GM12873 (cell line): ENCODE measurements around the gene TSHZ1.

Source experiments
- CTCF ChIP-seq: IDR thresholded peaks from 2 replicates; pipeline ENCODE4 v1.5.1; 2012; ENCODE audit warnings: low read depth, mild to moderate bottlenecking, moderate library complexity, low read length, control low read depth; ENCODE audit not compliant: insufficient read depth; ENCODE audit errors: missing control alignments

The TSHZ1 gene

DNA sequence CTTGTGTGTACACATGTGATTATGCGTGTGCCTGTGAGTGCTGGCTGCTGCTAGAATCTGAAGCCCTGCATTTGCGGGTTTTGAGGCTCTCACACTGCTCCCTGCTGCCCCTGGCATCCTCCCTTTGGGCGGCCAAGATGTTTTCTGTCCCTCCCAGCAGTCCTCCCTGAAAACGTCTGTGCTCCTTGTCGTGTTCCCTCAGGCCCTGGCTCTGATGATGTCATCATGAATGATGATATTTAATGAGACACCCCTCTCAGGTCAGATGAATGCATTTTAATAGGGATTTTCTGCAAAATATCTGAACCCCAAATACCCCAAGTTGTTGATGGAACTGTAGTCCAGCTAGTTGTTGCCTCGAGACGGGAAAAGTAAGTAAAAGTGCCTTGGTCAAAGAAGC is 73.1 kb downstream of the TSHZ1 start:
- TF ChIP-seq CTCF = no peak

DNA sequence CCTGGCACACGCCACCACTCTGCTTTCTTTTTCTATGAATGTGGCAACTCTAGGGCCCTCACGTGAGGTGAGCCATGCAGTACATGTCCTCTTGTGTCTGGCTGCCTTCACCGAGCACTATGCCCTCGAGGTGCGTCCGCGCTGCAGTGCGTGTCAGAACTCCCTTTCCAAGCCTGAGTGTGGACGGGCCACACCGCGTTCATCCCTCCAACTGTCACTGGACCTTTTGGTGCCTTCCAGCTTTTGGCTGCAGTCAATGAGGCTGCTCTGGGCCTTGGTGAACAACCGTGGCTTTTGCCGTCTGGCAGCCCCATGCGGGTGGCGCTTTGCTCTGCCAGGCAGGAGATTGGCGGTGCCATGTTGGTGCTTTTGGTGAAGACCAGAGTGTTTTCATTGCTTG is 74.0 kb downstream of the TSHZ1 start:
- TF ChIP-seq CTCF = no peak

- TF ChIP-seq CTCF = no peak
Measured at GRCh38 chr18:75285876-75286275, 75.3 kb downstream of the TSHZ1 start.

DNA sequence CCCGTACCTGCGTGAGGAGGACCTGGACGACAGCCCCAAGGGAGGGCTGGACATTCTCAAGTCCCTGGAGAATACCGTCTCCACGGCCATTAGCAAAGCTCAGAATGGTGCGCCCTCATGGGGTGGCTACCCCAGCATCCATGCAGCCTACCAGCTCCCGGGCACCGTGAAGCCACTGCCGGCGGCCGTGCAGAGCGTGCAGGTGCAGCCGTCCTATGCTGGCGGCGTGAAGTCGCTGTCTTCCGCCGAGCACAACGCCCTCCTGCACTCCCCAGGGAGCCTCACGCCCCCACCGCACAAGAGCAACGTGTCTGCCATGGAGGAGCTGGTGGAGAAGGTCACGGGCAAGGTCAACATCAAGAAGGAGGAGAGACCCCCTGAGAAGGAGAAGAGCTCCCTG is 76.4 kb downstream of the TSHZ1 start:
- no peak for TF ChIP-seq CTCF

DNA sequence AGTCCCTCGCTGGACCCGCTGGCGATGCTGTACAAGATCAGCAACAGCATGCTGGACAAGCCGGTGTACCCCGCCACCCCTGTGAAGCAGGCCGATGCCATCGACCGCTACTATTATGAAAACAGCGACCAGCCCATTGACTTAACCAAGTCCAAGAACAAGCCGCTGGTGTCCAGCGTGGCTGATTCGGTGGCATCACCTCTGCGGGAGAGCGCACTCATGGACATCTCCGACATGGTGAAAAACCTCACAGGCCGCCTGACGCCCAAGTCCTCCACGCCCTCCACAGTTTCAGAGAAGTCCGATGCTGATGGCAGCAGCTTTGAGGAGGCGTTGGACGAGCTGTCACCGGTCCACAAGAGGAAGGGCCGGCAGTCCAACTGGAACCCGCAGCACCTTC is 77.1 kb downstream of the TSHZ1 start:
- TF ChIP-seq CTCF = no peak

DNA sequence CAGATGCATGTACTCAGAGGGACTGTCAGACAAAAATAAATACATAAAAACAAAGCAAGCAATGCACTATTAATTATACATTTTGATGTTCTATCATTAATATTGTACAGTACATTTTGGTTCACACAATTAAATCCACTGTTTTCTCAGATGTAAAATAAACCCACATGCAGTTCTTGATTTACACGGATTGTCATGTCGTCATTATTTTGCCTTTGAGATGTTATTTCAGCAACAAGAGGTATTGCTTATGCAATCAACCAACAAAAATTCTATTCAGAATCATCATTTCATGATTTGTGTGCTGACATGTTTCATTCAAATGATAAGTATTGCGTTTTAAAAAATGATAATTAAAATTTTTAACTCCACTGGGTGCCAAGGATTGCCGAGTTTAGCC is 79.2 kb downstream of the TSHZ1 start:
- TF ChIP-seq CTCF = no peak

DNA sequence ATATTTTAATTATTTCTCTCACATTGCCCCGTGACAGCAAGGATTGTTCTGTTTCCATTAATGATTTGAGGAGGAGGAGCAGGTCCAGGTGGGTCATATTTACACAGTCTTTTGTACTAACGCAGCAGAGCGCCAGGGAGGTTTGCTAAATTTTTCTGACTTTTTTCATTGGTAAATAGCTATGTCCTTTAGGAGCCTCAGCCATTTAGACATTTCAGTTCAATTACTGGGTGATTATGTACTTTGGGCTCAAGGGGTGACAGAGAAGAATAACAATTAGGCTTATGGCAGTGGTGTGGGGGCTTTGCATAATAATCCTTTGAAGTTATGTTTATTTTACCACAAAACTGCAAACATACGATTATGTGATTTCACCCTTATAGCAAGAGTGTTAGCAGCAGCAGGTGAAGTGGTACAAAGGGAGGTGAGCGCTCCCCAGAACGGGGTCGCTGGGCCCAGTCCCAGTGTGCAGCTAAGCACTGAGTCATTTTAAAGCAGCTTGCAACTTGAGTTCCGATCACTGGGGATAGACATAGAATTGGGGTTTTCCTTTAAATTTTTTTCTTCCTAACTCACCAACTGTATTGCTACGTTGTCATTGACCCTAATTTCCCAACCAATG is 80.3 kb downstream of the TSHZ1 start:
- TF ChIP-seq CTCF = no peak
